Type B pancreatic cell (in vitro differentiated cells): ENCODE measurements around the gene MSRB1. TPM values are rescaled to one million over a fixed set of nuclear protein-coding genes. Genes with fewer than 3 reads are reported as not detected.
"Not testable (repeated sequence)": the region's sequence is repeated elsewhere in the genome, so short reads cannot be mapped to it uniquely, and the experiment has no call there.

ENCODE experiments used
- DNase-seq: peaks from one replicate; pipeline ENCODE4 v3.0.0; 2021; ENCODE audit warnings: mixed read lengths; ENCODE audit not compliant: unreplicated experiment; ENCODE audit errors: extremely low spot score
- H3K27ac Mint-ChIP-seq: 2 replicates; pipeline ENCODE4 v1.8.0; 2021; ENCODE audit warnings: mild to moderate bottlenecking, mixed read lengths
- H3K27me3 Mint-ChIP-seq: 2 replicates; pipeline ENCODE4 v1.8.0; 2021; ENCODE audit warnings: mixed read lengths
- H3K36me3 Mint-ChIP-seq: 2 replicates; pipeline ENCODE4 v1.8.0; 2021; ENCODE audit warnings: mixed read lengths
- H3K4me1 Mint-ChIP-seq: one replicate; pipeline ENCODE4 v1.8.0; 2021; ENCODE audit warnings: mixed read lengths; ENCODE audit not compliant: unreplicated experiment
- H3K4me3 Mint-ChIP-seq: 2 replicates; pipeline ENCODE4 v1.8.0; 2021; ENCODE audit warnings: mild to moderate bottlenecking, mixed read lengths
- H3K9me3 Mint-ChIP-seq: 2 replicates; pipeline ENCODE4 v1.8.0; 2021; ENCODE audit warnings: mixed read lengths
- CTCF ChIP-seq: fragments of 200-600 bp; sonication (generic); conservative IDR thresholded peaks from 2 replicates; pipeline ENCODE4 v1.5.0; 2021; ENCODE audit warnings: antibody characterized with exemption, mild to moderate bottlenecking
- total RNA-seq: library from RNA; stranded (reverse); gene quantifications from 2 replicates; pipeline ENCODE4 v1.2.1, GENCODE V29; 2021; ENCODE audit warnings: low replicate concordance

Gene MSRB1
- total RNA-seq, 1 donor from 2014 or later: 34.8 TPM

- Mint-ChIP-seq H3K4me3 (peak within 1 kb of the TSS; percentile 96), H3K27me3 (no peaks in the 10 kb centered on the region), H3K27ac (peak within 1 kb of the TSS; percentile 89), H3K9me3 (no peaks in the 10 kb centered on the region), H3K36me3 (peaks cover 13% of the 10 kb centered on the region), H3K4me1 (peaks cover 21% of the 10 kb centered on the region)
- peak; percentile 94 for DNase-seq
- TF ChIP-seq CTCF: peak; percentile 64
Measured at GRCh38 chr16:1959269-1960039, 16.5 kb upstream of the MSRB1 start, which contains the start of gene NDUFB10. Gene NDUFB10 (plus strand): TSS chr16:1959538. CDS start chr16:1959625, 87 bp downstream.

GRCh38 chr16:1958715-1959268 lies 15.8 kb upstream of the MSRB1 start:
- no peak overlapping the region for H3K27ac Mint-ChIP-seq
- no peak for DNase-seq

GRCh38 chr16:1958143-1958491 lies 15.1 kb upstream of the MSRB1 start:
- H3K9me3 Mint-ChIP-seq: not testable (repeated sequence)

More at GRCh38 chr16:1958715-1959268, 15.8 kb upstream of the MSRB1 start:
- Mint-ChIP-seq H3K36me3 (peaks cover 9% of the 10 kb centered on the region), H3K4me1 (peaks cover 17% of the 10 kb centered on the region), H3K27me3 (no peaks in the 10 kb centered on the region), H3K4me3 (peak overlapping the region; percentile 96), H3K9me3 (no peaks in the 10 kb centered on the region)
- TF ChIP-seq CTCF: no peak

GRCh38 chr16:1957434-1958142 lies 14.6 kb upstream of the MSRB1 start:
- not testable (repeated sequence) for H3K27me3 Mint-ChIP-seq, H3K36me3 Mint-ChIP-seq, DNase-seq, H3K4me3 Mint-ChIP-seq, H3K27ac Mint-ChIP-seq, H3K9me3 Mint-ChIP-seq
- H3K4me1 Mint-ChIP-seq: peaks cover 12% of the 10 kb centered on the region

More at GRCh38 chr16:1958143-1958491, 15.1 kb upstream of the MSRB1 start:
- H3K36me3 Mint-ChIP-seq, DNase-seq, H3K4me3 Mint-ChIP-seq, H3K27me3 Mint-ChIP-seq, H3K27ac Mint-ChIP-seq: not testable (repeated sequence)
- H3K4me1 Mint-ChIP-seq: peaks cover 12% of the 10 kb centered on the region

- Mint-ChIP-seq H3K9me3 (no peaks in the 10 kb centered on the region), H3K27me3 (no peaks in the 10 kb centered on the region), H3K27ac (no peak overlapping the region), H3K36me3 (no peaks in the 10 kb centered on the region), H3K4me1 (no peaks in the 10 kb centered on the region), H3K4me3 (no peak overlapping the region)
- no peak for TF ChIP-seq CTCF
- DNase-seq: no peak
Measured at GRCh38 chr16:1953734-1954133, 10.7 kb upstream of the MSRB1 start.

GRCh38 chr16:1950559-1950958 lies 7.6 kb upstream of the MSRB1 start:
- no peak for DNase-seq
- no peak overlapping the region for H3K27ac Mint-ChIP-seq
- no peaks in the 10 kb centered on the region for H3K9me3 Mint-ChIP-seq
- no peaks in the 10 kb centered on the region for H3K27me3 Mint-ChIP-seq
- no peaks in the 10 kb centered on the region for H3K36me3 Mint-ChIP-seq
- no peak overlapping the region for H3K4me3 Mint-ChIP-seq
- TF ChIP-seq CTCF: no peak
- H3K4me1 Mint-ChIP-seq: no peaks in the 10 kb centered on the region
